GM12801 (cell line): ENCODE measurements around the gene SNX2.

Experiments
- TF ChIP-seq, protein P1 (sequence below): IDR thresholded peaks from one replicate; pipeline ENCODE4 v1.5.1; 2011; ENCODE audit warnings: control low read depth; ENCODE audit not compliant: insufficient read length; ENCODE audit errors: extremely low read depth

The SNX2 gene

DNA sequence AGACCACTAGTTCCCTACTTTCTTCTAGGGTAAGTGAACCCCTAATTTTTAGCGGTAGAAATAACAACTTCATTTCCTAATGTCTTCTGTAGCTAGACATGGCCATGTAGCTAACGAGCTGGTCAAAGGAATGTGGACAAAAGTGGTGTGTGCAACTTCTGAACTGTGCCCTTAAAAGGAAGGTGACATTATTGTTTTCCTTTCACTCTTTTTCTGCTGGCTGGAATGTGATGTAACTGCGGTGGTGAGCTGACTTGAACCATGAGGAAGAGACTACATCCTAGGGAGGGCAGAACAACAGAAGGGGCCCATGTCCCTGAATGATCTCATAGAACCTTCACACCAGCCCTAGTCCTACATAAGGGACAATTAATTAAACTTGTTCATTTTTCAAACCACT, 1.3 kb upstream of the SNX2 start:
- TF ChIP-seq, protein P1, sequence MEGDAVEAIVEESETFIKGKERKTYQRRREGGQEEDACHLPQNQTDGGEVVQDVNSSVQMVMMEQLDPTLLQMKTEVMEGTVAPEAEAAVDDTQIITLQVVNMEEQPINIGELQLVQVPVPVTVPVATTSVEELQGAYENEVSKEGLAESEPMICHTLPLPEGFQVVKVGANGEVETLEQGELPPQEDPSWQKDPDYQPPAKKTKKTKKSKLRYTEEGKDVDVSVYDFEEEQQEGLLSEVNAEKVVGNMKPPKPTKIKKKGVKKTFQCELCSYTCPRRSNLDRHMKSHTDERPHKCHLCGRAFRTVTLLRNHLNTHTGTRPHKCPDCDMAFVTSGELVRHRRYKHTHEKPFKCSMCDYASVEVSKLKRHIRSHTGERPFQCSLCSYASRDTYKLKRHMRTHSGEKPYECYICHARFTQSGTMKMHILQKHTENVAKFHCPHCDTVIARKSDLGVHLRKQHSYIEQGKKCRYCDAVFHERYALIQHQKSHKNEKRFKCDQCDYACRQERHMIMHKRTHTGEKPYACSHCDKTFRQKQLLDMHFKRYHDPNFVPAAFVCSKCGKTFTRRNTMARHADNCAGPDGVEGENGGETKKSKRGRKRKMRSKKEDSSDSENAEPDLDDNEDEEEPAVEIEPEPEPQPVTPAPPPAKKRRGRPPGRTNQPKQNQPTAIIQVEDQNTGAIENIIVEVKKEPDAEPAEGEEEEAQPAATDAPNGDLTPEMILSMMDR = no peak

GRCh38 chr5:122774519-122774860, 390 bp upstream of the SNX2 start:
- TF ChIP-seq, protein P1 = no peak

- TF ChIP-seq, protein P1 = no peak
Measured at GRCh38 chr5:122775550-122776542, 966 bp downstream of the SNX2 start.

GRCh38 chr5:122778157-122778556, 3.3 kb downstream of the SNX2 start:
- TF ChIP-seq, protein P1 = no peak

DNA sequence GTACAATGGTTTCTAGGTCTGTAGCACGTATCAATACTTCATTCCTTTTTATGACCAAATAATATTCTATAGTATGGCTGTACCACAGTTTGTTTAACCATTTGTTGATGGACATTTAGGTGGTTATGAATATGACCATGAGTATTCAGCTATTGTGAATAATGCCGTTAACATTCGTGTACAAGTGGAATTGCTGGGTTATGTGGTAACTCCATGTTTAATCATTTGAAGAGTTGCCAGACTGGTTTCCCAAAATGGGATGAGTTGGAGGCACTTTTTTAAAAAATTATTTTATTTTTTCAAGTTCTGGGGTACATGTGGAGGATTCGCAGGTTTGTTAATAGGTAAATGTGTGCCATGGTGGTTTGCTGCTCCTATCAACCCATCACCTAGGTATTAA, 4.6 kb downstream of the SNX2 start:
- TF ChIP-seq, protein P1 = no peak

- TF ChIP-seq, protein P1 = no peak
Measured at GRCh38 chr5:122780296-122780695, 5.4 kb downstream of the SNX2 start.

GRCh38 chr5:122781465-122781864, 6.6 kb downstream of the SNX2 start:
- TF ChIP-seq, protein P1 = no peak
